ENCODE data around the gene NECTIN3.

DNA sequence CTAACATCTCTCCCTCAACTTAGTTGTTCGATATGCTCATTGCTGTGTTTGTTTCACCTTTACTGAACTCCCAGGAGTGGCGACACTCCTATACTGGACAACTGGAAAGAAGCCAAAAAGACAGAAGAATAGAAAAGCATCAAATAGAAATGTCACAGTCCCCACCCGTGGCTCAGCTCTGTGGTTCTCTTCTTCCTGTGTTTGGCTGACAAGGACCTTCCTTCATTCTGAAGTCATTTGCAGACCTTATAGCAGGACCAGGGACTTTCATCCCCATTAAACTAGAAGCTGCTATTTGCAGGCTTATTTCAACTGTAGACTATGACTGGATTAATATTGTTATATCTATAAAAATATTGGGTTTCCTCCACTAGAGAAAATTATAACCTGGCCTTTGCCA is 125.9 kb downstream of the NECTIN3 start:
- TF ChIP-seq, protein P1, sequence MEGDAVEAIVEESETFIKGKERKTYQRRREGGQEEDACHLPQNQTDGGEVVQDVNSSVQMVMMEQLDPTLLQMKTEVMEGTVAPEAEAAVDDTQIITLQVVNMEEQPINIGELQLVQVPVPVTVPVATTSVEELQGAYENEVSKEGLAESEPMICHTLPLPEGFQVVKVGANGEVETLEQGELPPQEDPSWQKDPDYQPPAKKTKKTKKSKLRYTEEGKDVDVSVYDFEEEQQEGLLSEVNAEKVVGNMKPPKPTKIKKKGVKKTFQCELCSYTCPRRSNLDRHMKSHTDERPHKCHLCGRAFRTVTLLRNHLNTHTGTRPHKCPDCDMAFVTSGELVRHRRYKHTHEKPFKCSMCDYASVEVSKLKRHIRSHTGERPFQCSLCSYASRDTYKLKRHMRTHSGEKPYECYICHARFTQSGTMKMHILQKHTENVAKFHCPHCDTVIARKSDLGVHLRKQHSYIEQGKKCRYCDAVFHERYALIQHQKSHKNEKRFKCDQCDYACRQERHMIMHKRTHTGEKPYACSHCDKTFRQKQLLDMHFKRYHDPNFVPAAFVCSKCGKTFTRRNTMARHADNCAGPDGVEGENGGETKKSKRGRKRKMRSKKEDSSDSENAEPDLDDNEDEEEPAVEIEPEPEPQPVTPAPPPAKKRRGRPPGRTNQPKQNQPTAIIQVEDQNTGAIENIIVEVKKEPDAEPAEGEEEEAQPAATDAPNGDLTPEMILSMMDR (IDR thresholded peaks at IDR 0.05 in 4 of 5, conservative IDR thresholded peaks at IDR 0.05 in 1 of 5), result no peak
- TF ChIP-seq POLR2A (IDR thresholded peaks at IDR 0.05), result no peak

Data from gastrocnemius medialis (tissue), 4 donors.